HG03460 (cell line): Measurements from ENCODE around the gene MAPK4.

Experiments used
- ATAC-seq: cut with Tn5 transposase; IDR thresholded peaks from one replicate; pipeline ENCODE4 v1.9.1; 2021; ENCODE audit not compliant: unreplicated experiment

MAPK4 gene

GRCh38 chr18:50716902-50717301 lies 157.0 kb downstream of the MAPK4 start:
- ATAC-seq = no peak

- no peak for ATAC-seq
Observed at GRCh38 chr18:50717563-50717962, 157.7 kb downstream of the MAPK4 start.

GRCh38 chr18:50719471-50720324 lies 159.8 kb downstream of the MAPK4 start:
- ATAC-seq = no peak

GRCh38 chr18:50720325-50720674 lies 160.4 kb downstream of the MAPK4 start:
- no peak for ATAC-seq

- no peak for ATAC-seq
Observed at GRCh38 chr18:50721006-50721405, 161.1 kb downstream of the MAPK4 start.

- ATAC-seq = no peak
Observed at GRCh38 chr18:50721451-50722120, 161.7 kb downstream of the MAPK4 start.

- ATAC-seq = no peak
Observed at GRCh38 chr18:50722311-50722710, 162.4 kb downstream of the MAPK4 start.

DNA sequence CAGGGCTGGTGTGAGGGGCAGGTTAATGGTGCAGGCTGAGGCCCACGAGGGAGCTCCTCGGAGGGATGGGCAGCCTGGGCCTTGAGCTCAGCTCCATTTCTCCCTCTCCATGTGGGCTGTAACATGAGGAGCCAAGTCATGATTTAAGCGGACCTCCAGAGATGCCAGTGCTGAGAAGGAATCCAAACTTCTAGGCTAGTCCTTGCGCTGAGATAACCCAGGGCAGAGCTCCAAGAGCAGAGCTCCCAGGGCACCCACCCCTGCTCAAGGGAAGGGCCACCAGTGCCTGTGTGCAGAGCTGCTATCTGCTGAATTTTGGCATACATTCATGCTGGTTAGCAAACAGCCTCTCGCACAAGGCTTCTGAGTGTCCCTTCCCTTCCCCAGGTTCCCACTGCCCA lies 164.9 kb downstream of the MAPK4 start:
- ATAC-seq = no peak

GRCh38 chr18:50726960-50727589 lies 167.2 kb downstream of the MAPK4 start:
- peak; percentile 69 for ATAC-seq

GRCh38 chr18:50727721-50728471 lies 168.0 kb downstream of the MAPK4 start:
- ATAC-seq = no peak

DNA sequence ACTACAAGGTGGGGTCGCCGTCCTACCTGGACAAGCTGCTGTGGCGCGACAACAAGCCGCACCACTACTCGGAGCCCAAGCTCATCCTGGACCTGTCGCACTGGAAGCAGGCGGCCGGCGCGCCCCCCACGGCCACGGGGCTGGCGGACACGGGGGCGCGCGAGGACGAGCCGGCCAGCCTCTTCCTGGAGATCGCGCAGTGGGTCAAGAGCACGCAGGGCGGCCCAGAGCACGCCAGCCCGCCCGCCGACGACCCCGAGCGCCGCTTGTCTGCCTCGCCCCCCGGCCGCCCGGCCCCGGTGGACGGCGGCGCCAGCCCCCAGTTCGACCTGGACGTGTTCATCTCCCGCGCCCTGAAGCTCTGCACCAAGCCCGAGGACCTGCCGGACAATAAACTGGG lies 169.5 kb downstream of the MAPK4 start:
- no peak for ATAC-seq

- ATAC-seq = no peak
Observed at GRCh38 chr18:50729986-50730385, 170.1 kb downstream of the MAPK4 start.

GRCh38 chr18:50734342-50734741 lies 174.5 kb downstream of the MAPK4 start:
- ATAC-seq = no peak

GRCh38 chr18:50734886-50735285 lies 175.0 kb downstream of the MAPK4 start:
- no peak for ATAC-seq

- ATAC-seq = no peak
Observed at GRCh38 chr18:50737127-50737526, 177.2 kb downstream of the MAPK4 start.

- ATAC-seq = no peak
Observed at GRCh38 chr18:50738098-50738757, 178.3 kb downstream of the MAPK4 start.

- no peak for ATAC-seq
Observed at GRCh38 chr18:50742952-50743351, 183.1 kb downstream of the MAPK4 start.

GRCh38 chr18:50744253-50744652 lies 184.4 kb downstream of the MAPK4 start:
- ATAC-seq = no peak

- ATAC-seq = no peak
Observed at GRCh38 chr18:50745945-50746344, 186.1 kb downstream of the MAPK4 start.

DNA sequence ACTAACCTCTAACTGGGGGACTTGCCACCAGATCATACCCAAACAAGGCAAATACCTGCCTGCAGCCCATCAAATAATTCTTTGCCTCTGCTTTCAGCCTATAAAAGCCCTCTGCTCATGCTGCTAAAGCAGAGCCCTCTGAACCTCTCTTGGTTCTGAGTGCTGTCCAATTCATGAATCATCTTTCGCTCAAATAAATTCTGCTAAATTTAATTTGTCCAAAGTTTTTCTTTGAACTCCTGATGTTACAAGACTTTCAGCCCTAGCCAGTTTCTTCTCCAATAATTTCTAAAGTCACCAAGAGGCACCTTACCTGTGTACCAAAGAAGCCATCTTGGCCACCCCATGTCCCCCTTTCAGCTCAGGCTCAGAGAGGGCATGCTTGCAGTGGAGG lies 188.0 kb downstream of the MAPK4 start:
- ATAC-seq = no peak
